NT2/D1 (cell line): ENCODE results near the gene NME9.

Source experiments
- SUZ12 ChIP-seq: IDR thresholded peaks from 2 replicates; pipeline ENCODE4 v1.6.1; 2011; ENCODE audit not compliant: insufficient read length, insufficient read depth; ENCODE audit errors: extremely low read depth
- YY1 ChIP-seq: IDR thresholded peaks from 2 replicates; pipeline ENCODE4 v1.6.1; 2011; ENCODE audit not compliant: insufficient read length, insufficient read depth
- ZNF274 ChIP-seq: IDR thresholded peaks from 2 replicates; pipeline ENCODE4 v1.6.1; 2011; ENCODE audit warnings: mild to moderate bottlenecking, low read depth, low read length

DNA sequence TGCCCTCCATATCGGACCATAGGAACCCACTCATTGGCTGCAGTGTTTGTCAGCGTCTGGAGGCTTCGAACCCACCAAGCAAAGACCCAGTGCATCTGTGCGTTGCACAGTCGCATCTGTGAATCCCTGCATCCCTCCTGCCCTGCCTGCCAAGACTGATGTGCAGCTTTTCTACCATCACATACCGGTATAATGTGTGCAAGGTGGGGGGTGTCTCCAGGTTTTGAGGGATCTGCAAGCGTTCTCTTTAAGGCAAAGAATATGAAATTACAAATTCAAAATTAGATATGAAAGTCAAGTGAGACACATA is 288 bp upstream of the NME9 start:
- no peak for TF ChIP-seq YY1
- TF ChIP-seq SUZ12, result no peak
- TF ChIP-seq ZNF274, result no peak
